GM21526 (cell line): Measurements from ENCODE around the gene MUC20.
"Not testable (repeated sequence)": the region's sequence is repeated elsewhere in the genome, so short reads cannot be mapped to it uniquely, and the experiment has no call there.

ENCODE experiments used
- ATAC-seq: cut with Tn5 transposase; IDR thresholded peaks from one replicate; pipeline ENCODE4 v1.9.1; 2021; ENCODE audit warnings: moderate library complexity; ENCODE audit not compliant: unreplicated experiment, low FRiP score

The MUC20 gene

DNA sequence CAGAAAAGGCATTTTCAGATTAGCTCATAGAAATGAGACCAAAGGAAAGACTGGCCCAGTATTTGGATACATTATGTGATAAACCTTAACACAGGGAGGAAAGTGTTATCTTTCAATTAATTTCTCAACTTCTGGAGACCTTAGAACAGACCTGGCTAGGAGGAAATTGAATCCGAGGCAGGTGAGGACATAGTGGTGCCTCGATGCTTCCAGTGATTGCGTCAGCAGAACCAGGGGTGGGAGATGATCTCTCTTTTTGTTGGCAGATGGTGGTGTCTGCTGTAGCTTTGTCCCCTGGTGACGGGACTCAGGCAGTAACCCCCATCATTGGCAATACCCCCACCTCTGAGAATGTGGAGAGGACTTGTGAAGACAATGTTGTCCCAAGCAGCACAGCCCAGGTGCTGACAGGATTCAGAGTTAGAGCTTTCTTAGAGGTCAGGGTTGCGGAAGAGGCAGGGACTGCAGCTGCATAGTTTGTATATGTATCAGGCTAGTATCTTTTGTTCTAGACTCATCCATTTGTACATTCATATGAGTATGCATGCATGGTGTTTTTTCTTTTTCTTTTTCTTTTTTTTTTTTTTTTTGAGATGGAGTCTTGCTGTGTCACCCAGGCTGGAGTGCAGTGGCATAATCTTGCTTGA is 27.9 kb upstream of the MUC20 start:
- no peak for ATAC-seq

DNA sequence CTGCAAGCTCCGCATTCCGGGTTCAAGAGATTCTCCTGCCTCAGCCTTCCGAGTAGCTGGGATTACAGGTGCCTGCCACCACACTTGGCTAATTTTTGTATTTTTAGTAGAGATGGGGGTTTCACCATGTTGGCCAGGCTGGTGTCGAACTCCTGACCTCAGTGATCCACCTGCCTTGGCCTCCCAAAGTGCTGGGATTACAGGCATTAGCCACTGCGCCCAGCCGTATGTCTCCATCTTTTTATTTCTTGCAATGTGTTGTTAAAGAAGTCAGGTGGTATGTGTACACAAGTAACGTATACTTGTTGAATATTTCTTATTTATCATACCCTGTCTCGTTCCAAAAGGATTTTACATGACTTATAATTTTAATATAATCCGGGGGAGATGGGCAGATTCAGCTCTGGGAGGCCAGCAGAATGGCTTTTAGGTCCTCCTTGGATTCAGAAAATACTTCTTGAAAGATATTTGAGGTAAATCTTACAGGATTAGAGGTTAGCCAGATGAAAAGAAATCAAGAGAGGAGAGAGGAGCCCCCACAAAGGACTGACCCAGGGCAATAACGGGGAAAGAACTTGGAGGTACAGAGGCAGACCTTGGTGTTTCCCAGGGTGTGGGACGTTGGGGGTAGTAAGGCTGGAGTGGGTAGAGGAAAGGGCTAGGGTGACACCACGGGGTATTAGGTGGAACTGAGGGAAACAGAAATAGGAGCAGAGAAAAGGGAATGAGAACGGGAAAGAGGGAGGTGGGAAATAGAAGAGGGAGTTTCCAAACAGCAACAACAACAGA is 27.2 kb upstream of the MUC20 start:
- ATAC-seq, result no peak

DNA sequence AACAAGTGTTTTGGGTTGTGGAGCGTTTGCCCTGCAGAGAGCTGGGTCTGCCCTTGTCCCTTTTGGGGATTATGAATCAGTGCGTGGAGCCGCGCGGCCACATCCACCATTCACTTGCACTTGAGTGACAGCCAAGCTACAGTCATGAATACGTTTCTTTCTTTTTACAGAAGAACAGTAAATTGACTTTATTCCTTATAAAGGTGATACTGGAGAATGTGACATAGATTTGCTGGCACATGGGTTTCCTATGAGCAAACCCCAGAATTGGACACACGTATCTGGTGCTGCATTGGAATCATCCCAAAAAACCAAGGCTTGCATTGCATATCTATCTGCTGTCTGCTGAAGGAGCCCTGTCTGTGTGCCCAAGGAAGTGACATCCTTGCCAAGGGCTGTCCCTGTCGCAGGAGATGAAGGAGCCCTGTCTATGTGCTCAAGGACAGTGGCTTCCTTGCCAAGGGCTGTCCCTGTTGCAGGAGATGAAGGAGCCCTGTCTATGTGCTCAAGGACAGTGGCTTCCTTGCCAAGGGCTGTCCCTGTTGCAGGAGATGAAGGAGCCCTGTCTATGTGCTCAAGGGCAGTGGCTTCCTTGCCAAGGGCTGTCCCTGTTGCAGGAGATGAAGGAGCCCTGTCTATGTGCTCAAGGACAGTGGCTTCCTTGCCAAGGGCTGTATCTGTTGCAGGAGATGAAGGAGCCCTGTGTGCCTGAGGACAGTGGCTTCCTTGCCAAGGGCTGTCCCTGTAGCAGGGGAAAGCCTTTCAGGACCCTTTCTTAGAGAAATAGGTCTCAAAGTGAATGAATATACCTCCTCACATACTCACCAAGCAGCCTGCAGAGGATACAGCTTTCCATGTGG is 26.3 kb upstream of the MUC20 start:
- ATAC-seq, result not testable (repeated sequence)

GRCh38 chr3:195696632-195697278 is 24.0 kb upstream of the MUC20 start:
- ATAC-seq, result no peak

DNA sequence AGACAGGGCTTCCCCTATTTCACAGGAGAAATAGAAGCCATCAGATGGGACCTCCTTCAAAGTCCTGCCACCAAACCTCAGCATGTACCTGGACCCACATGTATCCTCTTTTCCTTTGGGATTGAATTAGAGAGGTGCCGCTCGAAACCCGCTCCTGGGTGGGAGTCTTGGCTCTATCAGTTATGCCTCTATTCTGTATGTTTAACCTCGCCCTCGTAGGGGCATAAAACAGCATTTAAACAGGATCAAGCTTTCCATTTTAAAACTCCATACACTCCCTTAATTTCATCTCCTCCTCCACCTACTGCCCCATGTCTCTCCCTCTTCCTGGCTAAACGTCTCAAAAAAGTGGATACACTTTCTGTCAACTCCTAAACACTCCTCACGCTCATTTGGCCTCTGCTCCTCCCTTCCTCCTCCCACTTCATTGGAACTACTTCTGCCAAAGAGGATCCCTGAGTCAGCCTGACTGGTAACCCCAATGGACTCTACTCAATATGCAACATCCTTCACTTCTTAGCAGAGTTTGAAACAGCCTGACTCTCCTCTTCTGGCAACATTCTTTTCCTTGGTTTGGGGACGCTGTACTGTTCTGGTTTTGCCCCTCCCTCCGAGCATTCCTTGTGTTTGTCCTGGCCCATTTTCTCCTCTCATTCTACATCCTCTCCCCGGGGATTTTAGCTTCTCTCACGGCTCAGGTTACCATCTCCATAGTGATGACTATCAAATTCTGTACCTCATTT is 23.0 kb upstream of the MUC20 start:
- no peak for ATAC-seq

DNA sequence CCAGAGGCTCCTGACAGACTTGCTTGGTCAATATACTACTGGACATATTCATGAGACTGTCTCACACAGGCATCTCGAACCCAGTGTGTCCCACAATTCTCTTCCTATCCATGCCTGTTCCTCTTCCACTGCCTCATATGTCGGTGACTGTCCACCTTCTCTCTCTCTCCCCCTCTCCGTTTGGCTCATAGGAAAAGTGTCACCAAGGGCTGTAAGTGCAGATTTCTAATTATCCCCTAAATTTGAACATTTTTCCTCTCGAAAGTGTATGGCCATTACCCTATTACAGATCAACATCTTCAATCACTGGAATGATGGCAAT is 22.5 kb upstream of the MUC20 start:
- ATAC-seq, result no peak

GRCh38 chr3:195698647-195699387 is 22.0 kb upstream of the MUC20 start:
- no peak for ATAC-seq

DNA sequence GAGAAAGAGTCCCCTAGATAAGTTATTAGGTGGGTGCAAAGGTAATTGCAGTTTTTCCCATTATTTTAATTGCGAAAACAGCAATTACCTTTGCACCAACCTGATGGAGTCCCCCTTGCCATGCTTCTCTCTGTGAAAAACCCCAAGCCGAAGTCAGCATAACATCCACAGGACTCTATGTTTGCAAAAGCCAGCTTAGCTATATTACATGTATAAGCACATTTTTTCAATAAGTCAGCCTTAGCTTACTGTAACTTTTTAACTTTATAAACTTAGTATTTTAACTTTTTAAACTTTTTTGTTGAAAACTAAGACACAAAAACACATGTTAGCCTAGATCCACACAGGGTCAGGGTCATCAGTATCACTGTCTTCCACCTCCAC is 21.4 kb upstream of the MUC20 start:
- no peak for ATAC-seq

GRCh38 chr3:195699860-195700259 is 20.9 kb upstream of the MUC20 start:
- ATAC-seq, result no peak

GRCh38 chr3:195700319-195700718 is 20.5 kb upstream of the MUC20 start:
- no peak for ATAC-seq

DNA sequence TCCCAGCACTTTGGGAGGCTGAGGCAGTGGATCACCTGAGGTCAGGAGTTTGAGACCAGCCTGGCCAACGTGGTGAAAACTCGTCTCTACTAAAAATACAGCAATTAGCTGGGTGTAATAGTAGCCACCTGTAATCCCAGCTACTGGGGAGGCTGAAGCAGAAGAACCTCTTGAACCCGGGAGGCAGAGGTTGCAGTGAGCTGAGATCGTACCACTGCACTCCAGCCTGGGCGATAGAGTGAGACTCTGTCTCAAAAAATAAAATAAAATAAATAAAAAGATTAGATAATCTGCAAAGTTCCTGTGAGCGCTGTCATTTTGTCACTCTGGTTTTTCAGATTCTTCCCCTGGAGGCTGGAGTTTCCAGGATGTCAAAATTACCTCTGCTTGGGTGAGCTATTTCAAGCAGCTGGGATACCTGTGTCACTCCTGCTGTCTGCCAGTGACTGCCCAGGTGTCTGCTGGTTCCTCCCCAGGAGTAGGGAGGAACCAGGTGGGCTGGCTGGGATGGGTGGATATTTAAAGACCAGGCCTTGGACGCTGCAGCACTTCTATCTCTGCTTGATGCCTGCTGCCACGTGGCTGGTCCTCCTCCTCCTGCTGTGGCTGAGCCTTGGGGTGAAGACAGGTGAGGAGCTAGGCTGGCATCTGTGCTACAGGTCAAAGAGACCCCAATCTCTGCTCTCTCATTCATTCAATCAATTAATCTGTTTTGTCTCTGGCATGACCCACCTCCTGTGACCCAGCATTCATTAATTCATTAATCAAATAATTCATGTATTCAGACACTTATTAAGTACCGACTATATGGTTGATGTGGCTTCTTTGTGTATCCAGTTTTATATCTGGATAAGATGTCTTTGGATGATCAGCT is 19.5 kb upstream of the MUC20 start:
- ATAC-seq, result no peak

DNA sequence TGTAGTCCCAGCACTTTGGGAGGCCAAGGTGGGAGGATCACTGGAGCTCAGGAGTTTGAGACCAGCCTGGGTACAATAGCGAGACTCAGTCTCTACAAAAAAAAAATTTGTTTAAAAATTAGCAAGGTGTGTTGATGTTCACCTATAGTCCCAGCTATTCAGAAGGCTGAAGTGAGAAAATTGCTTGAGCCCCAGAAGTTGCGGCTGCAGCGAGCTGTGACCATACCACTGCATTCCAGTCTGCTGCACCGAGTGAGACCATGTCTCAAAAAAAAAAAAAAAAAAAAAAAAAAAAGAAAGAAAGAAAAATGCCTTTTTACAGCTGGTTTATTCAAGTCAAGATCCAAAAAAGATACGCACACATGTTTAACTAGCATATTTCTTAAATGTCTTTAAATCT is 17.0 kb upstream of the MUC20 start:
- no peak for ATAC-seq

DNA sequence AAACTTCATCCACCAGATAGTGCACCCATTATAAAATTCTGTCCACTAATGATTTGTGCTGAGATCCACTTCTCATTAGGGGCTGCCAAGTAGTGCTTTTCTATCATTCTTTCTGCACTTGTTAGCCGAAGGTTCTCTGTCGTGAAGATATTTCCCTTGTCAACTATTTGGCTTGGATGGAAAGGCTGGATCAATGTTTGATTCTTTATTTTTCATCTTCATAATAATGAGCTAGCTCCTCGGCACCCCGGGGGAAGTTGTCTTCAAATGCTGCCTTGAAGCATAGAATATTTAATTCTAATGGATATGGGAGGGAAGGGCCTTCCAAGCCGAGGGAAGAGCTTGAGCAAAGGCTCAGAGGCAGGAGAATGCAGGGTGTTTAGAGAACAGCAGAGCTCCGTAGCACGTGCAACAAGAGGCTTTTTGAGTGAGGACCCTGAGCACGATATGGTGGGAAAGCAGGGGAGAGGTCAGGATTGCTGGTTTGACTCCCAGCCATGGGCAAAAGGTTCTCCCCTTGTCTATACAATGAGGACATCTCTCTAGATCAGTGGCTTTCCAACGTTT is 16.3 kb upstream of the MUC20 start:
- ATAC-seq, result no peak

GRCh38 chr3:195705081-195705991 is 15.4 kb upstream of the MUC20 start:
- ATAC-seq, result no peak

DNA sequence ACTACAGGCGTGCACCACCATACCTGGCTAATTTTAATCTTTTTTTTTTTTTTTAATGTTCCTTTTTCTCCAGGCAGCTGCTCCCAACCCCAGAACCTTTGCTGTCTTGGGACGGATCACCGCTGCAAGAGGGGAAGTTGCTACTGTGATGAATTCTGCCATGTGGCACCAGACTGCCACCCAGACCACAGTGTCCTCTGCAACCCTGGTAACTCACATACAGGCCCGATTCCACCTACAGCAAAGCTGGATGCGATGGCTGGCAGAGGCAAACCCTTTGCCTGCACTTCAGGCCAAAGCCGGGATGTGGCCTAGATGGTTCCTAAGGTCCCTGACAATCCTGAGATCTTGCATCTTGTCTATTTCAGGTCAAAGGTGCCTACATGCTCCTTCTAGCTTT is 12.7 kb upstream of the MUC20 start:
- no peak for ATAC-seq

DNA sequence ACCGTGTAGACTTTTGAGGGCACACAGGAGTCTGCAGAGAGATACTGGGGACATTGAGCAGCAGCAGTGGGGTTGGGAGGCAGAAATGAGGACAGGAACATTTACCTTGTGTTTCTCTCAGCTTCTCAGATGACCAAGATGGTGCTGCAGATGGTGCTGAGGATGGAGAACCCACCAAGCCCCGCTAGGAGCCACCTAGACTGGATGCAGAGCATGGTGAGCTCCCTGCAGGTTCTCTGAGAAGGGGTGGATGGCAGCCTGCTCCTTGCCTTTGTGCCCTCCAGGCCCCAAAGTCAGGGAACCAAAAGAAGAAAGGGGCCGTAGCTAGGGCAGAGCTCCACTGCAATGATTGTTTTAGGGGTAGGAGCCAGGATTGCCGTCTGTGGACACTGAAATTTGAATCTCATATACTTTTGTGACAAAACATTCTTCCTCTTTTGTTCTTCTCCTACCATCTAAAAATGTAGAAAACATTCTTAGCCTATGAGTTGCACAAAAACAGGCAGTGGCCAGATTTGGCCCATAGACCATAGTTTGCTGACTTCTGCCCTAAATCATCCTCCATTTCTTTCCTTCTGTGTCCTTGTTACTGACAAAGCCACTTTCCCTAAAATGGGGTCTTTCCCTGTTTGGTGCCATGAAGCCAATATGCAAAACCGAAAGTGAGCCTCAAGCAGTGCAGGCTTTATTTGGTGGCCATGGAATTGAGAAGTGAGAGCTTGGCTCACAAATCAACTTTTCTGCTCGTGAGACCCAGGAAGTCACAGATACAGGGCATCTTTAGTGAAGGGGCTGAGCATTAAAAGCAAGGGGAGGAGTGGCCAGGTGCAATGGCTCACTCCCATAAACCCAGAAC is 11.9 kb upstream of the MUC20 start:
- ATAC-seq, result no peak
